GM18519 (cell line): ENCODE measurements around the gene KCTD1.
"Not testable (repeated sequence)": the region's sequence is repeated elsewhere in the genome, so short reads cannot be mapped to it uniquely, and the experiment has no call there.

ENCODE experiments used
- ATAC-seq: cut with Tn5 transposase; IDR thresholded peaks from one replicate; pipeline ENCODE4 v1.9.1; 2021; ENCODE audit warnings: mild to moderate bottlenecking, moderate library complexity; ENCODE audit not compliant: unreplicated experiment, low FRiP score

The KCTD1 gene

DNA sequence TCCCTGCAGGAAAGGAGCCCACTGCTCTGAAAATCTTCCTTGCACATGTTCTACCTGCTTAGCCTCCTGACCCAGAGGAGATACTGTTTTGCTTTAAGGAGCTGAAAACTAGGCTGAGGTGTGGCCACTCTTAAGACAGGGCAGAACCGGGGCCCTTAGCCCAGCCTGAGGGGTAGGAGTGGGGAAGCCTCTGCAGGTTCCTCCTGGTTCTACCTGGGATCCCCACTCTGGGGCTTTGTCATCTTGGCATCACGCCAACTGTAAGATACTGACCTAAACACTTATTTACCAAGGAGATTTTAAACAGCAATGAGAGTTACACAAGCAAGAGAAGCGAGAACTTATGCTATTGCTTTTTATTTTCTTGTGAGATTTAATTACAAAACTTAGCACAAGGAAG, 86.9 kb downstream of the KCTD1 start:
- ATAC-seq: no peak

DNA sequence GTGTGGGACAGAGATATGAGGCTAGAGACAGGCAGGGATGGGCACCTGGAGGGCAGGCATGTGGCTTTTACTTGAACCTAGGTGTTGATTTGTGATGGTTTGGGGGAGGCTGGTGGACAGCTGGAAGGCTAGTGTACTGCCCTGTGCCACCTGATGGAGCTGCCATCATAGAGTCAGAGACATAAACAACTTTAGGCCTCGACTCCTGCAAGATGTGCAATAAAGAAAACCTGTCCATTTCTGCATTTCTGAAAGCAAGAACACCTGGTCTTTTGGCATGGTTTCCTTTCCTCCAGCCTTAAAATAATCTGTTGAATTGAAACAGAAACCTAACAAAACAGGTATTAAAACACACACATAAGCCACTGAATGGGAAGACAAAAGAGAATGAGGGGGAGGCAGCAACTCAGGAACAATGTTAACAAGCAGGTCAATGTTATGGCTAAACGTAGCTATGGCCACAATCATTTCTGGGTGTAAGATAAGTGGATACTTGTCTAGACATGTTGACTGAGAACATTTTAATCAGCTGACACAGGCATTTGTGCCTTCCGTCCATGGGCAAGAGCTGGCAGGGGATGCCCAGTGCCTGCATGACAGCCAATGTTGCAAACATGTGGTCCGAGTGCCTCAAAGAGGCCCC, 87.8 kb downstream of the KCTD1 start:
- peak; percentile 65 for ATAC-seq

DNA sequence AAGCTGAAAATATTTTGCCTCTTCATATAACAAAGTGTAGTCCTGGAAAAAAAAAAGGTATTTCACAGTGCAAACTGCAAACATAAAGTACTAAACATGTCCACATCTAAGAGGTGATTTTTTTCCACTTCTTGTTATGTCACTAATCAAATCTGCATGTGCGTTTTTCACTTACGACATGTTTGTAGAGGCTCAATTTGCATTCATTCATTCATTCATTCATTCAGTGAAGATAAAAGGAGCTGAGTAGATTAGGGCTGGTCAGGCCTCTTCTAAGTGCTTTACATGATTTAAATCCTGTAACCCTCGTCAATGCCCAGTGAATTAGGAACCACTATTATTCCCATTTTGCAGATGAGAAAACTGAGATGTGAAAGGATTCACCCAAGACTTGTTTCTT, 88.5 kb downstream of the KCTD1 start:
- ATAC-seq: no peak

DNA sequence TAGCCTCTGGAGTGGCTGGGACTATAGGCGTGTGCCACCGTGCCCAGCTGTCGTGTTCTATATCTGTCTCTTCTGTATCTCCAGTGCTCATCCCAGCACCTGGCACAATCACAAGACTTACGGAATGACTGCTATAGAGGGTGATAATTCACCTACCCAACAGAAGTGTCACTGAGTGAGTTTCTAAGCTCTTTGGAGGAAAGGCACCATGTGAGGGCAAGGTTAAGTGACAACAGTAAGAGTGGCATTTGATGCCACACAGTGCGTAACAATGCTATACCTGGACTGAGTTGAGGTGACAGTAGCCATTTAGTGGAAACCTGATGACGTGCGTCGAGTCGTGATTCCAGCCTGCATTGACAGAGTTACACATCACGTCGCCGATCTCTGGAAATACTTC, 89.0 kb downstream of the KCTD1 start:
- ATAC-seq: no peak

DNA sequence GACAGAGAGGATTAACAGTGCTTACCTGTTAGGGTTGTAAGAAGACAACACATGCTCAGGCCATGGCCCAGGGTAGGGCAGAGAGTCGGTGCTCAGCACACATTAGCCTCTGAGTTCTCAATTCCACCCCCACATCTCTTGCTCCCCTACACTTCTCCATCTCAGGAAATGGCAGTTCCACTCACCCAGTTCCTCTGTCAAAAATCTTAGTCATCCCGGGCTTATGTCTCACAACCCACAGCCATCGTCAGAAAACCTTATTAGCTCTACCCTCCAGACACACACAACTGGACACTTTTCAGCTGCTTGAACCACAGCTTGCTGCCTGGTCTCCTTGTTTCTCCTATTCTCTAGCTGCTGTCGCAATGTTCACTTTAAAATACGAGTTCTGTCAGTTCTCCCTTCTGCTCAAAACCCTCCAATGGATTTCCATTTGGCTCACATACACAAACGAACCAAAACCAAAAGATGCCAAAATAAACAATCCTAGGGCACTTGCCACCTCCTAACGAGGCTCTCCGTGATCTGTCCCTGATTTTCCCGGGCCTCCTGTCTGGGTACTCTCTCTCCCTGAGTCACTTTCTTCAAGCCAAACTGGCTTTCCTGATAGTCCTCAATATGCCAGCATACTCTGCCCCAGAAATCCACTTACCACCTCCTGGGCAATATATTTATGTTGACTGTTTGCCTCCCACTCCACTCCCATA, 89.7 kb downstream of the KCTD1 start:
- ATAC-seq: peak; percentile 58

DNA sequence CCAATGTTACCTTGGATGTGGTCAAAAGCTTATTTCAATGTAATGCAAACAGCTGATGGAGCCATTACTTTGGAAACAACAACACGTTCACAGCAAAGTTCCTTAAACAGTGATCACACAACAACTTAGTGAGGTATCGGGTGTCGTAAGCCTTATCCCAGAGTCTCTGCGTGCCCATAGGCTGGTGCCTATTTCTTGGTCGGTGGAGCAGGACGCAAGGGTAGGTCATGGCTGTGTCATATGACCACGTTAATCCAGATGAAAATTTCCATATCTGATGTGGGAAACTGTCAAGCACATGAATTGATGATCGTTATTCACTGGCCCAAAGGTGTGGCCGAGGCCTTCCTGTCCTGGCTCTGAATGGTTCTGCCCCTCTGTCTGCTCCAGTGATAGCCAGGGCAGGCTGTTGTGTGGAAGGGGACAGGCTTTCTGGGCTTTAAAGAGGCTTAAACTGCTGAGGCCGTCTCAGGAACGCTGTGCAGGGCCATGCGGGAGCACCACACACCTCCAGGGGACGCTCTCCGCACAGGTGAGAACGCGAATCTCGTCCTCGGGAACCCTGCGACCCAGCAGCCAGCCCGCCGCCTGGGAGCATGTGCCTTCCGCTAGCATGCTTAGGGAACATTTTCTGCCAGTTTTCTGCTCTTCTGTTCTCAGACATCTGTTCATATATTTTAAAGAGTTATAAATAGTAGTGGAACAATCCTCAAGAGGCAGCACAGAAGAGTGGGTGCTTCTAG, 90.6 kb downstream of the KCTD1 start:
- no peak for ATAC-seq

DNA sequence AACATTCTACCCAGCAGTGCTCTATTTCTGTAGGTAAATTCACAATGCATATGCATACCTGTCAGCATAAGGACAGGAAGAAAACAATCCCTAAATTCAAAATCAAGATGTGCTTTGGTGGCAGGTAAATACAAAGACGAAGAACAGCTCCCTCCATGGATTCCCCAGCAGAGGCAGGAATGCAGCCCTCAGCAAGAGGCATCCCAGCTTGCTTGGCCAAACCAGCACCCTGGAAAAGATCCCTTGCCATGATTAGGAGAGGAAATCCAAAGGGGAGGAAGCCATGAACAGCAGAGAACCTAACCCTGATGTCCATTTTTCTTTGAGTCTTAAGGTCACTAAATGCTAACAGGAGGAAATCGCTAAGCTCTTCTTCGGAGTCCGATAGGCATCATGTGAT, 91.2 kb downstream of the KCTD1 start:
- no peak for ATAC-seq

DNA sequence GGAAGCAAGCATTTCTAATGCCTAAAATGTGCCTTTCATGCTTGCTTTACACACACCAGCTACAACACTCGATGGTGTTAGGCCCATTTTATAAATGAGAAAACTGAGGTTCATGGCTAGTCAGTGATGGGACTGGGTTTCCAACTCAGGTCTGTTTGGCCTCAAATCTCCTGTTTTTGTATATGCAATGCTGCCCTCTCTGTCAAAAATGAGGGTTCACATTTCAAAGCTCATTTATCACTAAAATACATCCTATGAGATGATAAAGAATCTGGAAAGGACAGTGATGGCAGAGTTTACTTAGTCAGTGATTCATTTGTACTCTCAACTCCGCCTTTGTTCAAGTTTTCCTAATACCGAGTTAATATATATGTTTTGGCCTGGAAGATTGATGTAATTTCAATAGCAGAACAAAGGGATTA, 92.3 kb downstream of the KCTD1 start:
- no peak for ATAC-seq

DNA sequence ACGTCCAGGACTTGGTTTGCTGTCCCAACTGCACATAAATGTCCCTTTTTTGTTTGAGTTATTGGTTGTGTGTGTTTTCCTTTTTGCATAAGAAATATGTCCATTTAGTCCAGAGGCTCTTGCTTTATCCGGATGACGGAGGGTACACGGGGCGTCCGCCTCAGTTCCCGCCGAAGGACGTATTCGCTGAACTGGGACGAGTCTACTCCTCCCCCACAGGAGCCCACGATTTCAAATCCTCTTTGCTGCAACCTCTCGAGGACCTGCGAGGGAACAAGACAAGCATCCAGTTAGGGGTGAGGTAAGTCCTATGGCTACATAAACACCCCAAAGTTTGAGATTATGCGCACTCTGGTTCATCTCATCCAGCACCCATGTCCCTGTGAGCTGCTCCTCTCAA, 92.7 kb downstream of the KCTD1 start:
- ATAC-seq: no peak

DNA sequence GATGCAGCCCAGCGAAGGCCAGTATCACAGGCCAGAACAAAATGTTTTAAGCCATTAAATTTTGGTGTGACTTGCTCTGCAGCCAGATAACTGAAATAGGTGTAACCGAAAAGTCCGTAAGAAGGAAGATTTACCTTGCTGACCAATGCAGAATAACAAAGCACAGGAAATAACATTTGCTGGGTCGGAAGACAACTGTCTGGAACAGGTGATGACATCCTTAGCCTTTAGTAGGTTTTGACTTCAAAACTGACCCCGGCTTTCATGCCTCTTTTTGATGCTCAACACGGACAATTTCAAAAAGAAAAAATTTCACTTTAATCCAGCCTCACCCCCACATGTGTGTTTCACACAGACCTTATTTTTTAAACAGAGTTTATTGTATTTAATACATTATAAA, 93.7 kb downstream of the KCTD1 start:
- no peak for ATAC-seq

DNA sequence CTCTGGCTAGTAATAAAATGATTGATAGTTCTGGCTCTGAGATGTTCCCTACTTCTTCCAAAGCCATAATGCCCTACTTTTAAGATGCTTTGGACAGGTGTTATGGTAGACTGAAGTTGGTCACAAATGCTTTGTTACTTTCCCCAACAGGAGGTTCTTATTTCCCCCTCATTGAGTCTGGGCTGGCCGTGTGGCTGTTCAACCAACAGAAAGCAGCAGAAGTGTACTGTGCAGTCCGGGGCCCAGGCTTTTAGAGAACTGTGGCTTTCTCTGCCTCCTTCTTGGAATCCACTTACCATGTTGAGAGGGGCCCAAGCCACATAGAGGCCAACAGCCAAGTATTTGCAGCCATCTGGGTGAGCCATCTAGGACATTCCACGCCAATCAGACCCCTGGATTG, 94.2 kb downstream of the KCTD1 start:
- no peak for ATAC-seq

DNA sequence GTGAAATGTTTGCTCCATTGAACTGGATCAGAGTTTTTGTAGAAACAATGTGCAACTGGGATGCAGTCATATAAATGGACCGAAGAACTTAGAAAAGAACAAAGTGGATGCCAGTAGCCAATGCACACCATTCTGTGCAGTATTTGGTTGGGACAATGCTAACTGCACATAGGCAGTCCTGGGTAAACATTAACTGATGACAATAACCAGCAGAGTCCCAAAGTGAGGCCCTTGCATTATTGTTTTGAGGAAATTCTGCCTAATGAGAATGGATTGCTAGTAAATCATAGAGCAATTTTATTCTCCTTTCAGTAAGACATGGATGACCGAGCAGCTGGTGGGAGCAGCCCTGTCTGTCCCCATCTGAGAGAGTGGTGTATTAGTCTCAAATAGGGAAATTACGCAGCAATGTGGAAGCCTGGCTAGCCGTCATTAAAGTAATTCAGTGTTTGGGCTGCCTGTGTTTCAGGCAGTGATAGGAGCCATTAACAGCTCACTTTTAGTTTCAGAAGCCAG, 94.9 kb downstream of the KCTD1 start:
- ATAC-seq: no peak

DNA sequence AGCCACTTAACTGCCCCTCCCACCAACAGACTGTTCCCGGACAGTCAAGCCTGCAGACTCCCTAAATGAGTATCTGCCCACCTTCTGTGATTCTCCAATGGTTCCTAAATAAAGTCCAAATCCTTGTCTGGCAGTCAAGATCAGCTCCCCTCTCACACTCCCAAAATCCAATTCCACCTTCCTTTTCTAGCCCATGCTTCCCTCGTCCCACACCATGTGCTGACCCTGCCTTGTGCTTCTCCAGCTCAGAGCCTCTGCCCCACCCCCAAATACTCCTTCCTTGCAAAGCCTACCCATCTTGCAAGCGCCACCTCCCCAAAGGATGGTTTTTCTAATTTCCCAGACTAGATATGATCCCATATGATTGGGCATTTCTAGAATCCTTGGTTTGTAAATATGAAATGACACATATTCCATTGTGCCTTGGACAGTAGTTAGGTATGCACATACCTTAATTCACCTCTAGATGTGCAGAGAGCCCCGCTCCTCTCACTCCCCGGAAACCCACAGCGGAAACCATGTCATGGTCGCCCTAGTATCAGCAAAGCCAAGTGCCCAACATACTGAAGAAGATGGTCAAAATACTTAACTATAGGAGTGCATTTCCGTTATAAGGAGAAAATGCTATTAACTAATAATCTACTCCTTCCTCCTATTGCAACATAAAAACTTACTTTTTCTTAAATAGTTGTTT, 97.2 kb downstream of the KCTD1 start:
- no peak for ATAC-seq

DNA sequence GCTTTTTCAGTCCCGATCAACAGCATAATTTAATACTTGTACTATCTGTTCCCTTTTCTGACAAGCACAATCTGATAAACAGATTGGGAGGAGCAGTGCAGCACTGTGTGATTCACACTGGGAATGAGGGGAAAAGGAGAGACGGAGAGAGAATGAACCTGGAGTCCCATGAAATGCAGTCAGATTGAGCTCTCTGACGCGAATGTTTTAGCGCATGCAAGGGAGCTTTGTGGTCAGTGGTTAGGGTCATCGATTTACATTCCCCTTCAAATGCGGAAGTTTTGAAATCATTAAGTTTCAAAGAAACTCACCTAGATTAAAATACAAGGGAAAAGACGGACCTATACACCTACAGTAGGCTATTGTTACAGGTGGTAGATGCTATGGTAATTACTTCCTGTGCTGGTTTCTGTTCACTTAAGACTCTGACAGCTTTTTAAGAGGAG, 99.6 kb downstream of the KCTD1 start:
- no peak for ATAC-seq

DNA sequence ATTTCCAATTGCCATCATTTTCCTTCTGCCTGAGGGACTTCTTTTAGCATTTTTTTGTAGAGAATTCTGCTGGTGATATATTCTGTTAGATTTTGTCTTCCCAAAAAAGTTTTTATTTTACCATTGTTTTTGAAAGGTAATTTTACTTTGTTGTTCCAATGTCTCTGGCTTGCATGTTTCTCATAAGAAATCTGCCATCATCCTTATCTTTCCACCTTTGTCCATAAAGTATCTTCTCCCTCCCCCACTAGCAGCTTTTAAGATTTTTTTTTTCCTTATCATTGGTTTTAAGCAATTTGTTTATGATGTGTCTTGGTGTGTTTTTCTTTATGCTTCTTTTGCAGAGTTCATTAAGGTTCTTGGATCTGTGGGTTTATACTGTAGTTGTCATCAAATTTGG, 104.5 kb downstream of the KCTD1 start:
- no peak for ATAC-seq

DNA sequence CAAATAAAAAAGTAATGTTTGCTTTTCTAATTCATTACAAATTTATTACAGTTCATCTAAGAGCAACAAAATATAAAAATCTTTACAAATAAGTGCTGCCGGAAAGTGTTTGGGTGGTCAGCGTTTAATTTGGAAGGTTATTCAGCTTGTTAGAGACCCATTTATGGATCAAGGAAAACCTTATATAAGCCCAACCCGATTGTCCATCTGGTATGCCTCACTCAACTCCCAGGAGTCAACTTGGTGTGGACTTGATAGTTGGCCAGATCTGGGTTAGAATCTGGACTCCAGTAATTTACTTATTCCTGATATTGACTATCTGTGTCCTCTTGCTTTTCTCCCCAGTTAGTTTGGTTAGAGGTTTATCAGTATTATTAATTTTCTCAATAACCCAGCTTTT, 106.2 kb downstream of the KCTD1 start:
- no peak for ATAC-seq

DNA sequence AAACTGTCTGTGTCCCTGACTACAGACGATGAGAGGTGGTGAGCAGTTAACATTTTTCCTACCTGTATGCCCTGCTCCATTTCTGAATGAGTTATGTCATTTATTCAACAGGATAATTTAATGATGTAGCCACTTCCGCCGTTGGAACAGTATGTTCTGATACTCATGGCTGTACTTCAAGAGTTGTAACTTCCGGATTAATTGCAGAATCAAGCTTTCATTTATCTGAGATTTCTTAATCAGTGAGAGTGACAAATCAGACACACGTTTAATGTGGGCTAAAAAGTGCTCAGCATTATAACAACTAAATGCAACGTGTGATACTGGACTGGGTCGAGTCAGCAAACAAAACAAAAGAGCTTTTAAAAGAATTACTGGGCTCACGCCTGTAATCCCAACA, 107.7 kb downstream of the KCTD1 start:
- no peak for ATAC-seq

DNA sequence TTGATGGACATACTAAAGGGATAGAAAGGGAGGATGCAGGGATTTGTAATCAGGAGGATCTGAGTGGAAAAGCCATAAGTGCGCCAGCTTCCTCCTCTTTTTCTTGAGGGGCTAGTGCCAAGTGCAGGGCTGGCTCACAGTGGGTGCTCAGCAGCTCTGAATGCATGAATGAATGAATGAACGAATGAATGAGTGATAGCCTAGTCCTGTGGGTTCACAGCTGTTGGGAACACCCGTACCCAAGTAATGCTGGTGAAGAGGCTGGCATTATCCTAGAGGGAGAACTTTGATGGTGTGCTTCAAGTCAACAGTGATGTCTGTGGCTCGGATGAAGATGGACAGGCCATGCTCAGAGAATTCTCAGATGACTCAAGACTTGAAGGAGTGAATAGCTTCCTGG, 108.8 kb downstream of the KCTD1 start:
- no peak for ATAC-seq

DNA sequence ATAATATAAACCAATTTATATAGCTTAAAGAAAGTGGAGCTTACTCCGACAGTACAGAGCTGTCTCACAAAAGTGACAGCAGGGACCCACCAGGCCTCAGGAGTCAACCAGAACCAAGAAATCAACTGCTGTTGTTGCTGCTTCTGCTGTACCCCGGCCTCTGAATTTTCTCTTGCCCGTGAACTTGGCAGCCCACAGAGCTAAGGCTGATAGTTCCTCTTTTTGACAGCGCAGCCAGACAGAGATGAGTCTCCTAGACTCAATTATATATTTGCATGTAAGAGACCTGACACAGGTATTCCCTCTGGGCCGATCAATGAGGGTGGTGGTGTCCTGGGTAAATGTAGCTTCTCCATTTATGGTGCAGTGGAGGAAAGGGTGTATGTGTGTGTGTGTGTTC, 109.4 kb downstream of the KCTD1 start:
- ATAC-seq: peak; percentile 98

DNA sequence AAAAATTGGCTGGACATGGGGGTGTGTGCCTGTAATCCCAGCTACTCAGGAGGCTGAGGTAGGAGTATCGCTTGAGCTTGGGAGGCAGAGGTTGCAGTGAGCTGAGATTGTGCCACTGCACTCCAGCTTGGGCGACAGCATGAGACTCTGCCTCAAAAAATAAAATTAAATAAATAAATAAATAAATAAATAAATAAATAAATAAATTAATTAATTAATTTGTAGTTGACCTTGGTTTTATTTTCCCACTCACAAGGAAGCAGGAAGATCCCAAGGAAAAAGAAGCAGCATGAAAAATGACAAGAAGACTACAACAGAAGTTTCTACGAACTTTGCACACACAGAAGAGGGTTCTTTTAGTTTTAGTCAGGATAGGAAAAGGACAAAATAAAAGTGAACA, 110.7 kb downstream of the KCTD1 start:
- ATAC-seq: not testable (repeated sequence)
